Esophagus muscularis mucosa (tissue), 4 donors: ENCODE data around the gene CRTC1. TPM values are rescaled to one million over a fixed set of nuclear protein-coding genes. Genes with fewer than 3 reads are reported as not detected.

ENCODE experiments used
- DNase-seq: peaks from one replicate; pipeline ENCODE4 v3.0.0-alpha.2; 2017; ENCODE audit errors: extremely low spot score
- H3K27ac ChIP-seq, 4 donors: fragments of 200-600 bp; sonication (generic); replicated peaks in 1 of 4; 1 replicate in 3 of 4; 2 replicates in 1 of 4; pipeline ENCODE4 v1.5.1; 2016 to 2019; ENCODE audit warnings: mild to moderate bottlenecking in 1 of 4
- H3K27me3 ChIP-seq, 4 donors: fragments of 200-600 bp; sonication (generic); one replicate each; pipeline versions ENCODE4 v1.5.1 to v1.6.0; 2016 to 2019
- H3K36me3 ChIP-seq, 4 donors: fragments of 200-600 bp; sonication (generic); one replicate each; pipeline ENCODE4 v1.5.1; 2016 to 2019
- H3K4me1 ChIP-seq, 4 donors: fragments of 200-600 bp; sonication (generic); one replicate each; pipeline ENCODE4 v1.5.1; 2016 to 2019
- H3K4me3 ChIP-seq, 4 donors: fragments of 200-600 bp; sonication (generic); 1 replicate in 2 of 4; 2 replicates in 2 of 4; pipeline ENCODE4 v1.5.1; 2016 to 2019; ENCODE audit warnings: mild to moderate bottlenecking in 4 of 4, moderate library complexity in 1 of 4
- H3K9me3 ChIP-seq, 4 donors: fragments of 200-600 bp; sonication (generic); 1 replicate in 3 of 4; 2 replicates in 1 of 4; pipeline ENCODE4 v1.5.1; 2016 to 2019
- CTCF ChIP-seq, 3 experiments: fragments of 200-600 bp in 2 of 3; fragments of 450-650 bp in 1 of 3; sonication (generic) in 2 of 3; IDR thresholded peaks; one replicate each; pipeline ENCODE4 v1.5.1; 2017 to 2019; ENCODE audit warnings: antibody characterized with exemption in 3 of 3, mild to moderate bottlenecking in 2 of 3, moderate library complexity in 1 of 3
- EP300 ChIP-seq: sonication (generic); formaldehyde crosslinking; IDR thresholded peaks from one replicate; pipeline ENCODE4 v1.6.1; 2017; ENCODE audit warnings: antibody characterized with exemption
- POLR2A ChIP-seq: fragments of 450-650 bp; IDR thresholded peaks from one replicate; pipeline ENCODE4 v1.6.1; 2017; ENCODE audit warnings: antibody characterized with exemption, moderate library complexity, mild to moderate bottlenecking, low read depth
- POLR2AphosphoS5 ChIP-seq, 2 donors: sonication (generic); formaldehyde crosslinking; IDR thresholded peaks; one replicate each; pipeline ENCODE4 v1.6.1; 2017; ENCODE audit warnings: antibody characterized with exemption in 2 of 2
- WGBS: methylation state at CpG from one replicate; pipeline ENCODE4 v1.1.5; 2018; 5-methylcytosine and 5-hydroxymethylcytosine counted together
- intact Hi-C: fragments of 100-400 bp; cut with DNase I; formaldehyde crosslinking; loops from one replicate; pipeline ENCODE4 v1.15.1; 2023
- total RNA-seq, 4 donors: library from RNA; depleted of rRNA; stranded (reverse); fragments of >200 nt; gene quantifications; one replicate each; pipeline versions ENCODE4 v1.1.0 to v1.2.1, GENCODE V29; 2016

The CRTC1 gene
- total RNA-seq, 4 donors from 2014 or later, result 5.3 to 10.1 (median 6.6) TPM

- no peak for TF ChIP-seq POLR2AphosphoS5 (IDR thresholded peaks at IDR 0.05)
- TF ChIP-seq CTCF (IDR thresholded peaks at IDR 0.05), result no peak
- TF ChIP-seq POLR2A, result no peak
- TF ChIP-seq EP300, result no peak
- Histone ChIP-seq H3K4me1 (peaks cover 58 to 83% (median 75%) of the 10 kb centered on the region in 4 donors), H3K27me3 (no peaks in the 10 kb centered on the region), H3K4me3 (no peak overlapping the region), H3K27ac (no peak overlapping the region), H3K36me3 (no peaks in the 10 kb centered on the region), H3K9me3 (no peaks in the 10 kb centered on the region)
- DNase-seq, result no peak
- 93% methylated on average over 12 of the region's 13 CpGs for WGBS
- intact Hi-C loops, result no loop called here
Observed at GRCh38 chr19:18655173-18655844, 28.2 kb upstream of the CRTC1 start.

DNA sequence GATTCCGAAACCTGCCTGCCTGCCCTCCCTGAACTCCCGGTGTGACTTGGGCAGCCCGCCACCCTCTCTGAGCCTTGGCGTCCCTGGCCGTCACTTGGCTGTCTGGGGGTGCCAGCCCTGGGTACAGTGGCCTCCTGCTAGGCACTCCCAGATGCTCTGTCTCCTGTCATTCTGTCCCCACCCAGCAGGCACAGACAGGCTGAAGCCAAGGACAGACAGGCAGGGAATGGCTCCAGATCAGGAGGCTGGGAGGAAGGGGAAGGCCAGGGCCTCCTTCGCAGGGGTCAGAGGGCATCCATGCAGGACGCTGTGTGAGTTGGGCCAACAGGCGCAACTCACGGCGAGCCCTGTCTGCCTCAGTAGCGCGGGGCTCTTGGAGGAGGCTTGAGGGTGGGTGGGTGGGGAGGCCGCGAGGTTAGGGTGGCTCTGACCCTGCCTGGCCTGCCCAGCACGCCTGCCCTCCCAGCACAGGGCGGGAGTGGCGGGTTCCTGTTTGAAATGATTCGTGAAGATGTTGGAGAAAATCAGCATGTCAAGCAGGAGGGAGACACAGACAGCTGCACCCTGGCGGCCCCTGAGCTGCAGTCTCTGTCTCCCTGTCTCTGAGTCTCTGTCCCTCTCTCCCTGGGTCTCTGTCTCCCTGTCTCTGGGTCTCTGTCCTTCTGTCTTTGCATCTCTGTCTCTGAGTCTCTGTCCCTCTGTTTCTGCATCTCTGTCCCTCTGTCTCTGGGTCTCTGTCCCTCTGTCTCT lies 27.0 kb upstream of the CRTC1 start:
- WGBS, result 82% methylated on average over 8 of the region's 19 CpGs
- no peaks in the 10 kb centered on the region for H3K27me3 ChIP-seq
- H3K4me1 ChIP-seq, result peaks cover 54 to 83% (median 75%) of the 10 kb centered on the region in 4 donors
- DNase-seq, result no peak
- TF ChIP-seq POLR2A (no peak), EP300 (no peak), POLR2AphosphoS5 (IDR thresholded peaks at IDR 0.05) (no peak), CTCF (IDR thresholded peaks at IDR 0.05) (no peak)
- peak overlapping the region in 2 of 4 donors; percentile 78 to 85 for H3K27ac ChIP-seq
- H3K9me3 ChIP-seq, result no peaks in the 10 kb centered on the region
- intact Hi-C loops, result no loop called here
- no peak overlapping the region for H3K4me3 ChIP-seq
- no peaks in the 10 kb centered on the region for H3K36me3 ChIP-seq

DNA sequence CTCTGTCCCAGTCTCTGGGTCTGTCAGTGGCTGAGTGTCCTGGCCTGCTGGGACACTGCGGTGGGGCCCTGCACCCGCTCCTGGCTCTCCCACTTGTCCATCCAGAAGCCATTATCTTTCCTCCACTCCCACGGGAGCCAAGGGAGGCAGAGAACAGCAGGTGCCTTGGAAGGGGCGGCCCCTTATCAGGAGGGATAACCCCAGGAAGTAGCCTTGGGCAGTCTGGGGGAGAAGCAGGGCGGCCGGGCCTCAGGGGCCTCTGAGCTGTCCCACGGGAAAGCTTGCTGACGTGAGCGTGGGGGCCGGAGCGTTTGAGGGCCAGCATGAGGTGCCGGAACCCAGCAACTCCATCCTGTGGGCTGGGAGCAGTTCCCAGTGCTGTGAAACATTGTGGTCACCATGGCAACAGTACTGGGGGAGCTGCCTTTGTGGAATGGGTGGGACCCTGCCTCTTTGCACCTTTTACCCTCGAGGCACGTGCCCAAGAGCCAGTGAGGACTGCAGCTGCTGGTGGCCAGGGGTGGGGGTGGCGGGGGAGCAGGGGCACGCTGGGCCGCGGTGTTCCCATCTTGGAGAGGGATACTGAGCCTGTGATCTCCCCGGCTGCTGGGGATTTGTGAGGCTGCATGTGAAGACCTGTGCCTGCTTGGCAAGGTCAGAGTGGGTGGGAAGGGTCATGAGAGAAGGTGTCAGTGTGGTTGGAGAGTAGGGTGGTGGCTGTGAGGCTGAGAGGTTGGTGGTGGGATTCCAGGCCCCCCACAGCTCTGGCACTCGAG lies 25.7 kb upstream of the CRTC1 start:
- Histone ChIP-seq H3K27me3 (no peaks in the 10 kb centered on the region), H3K27ac (peak overlapping the region; percentile 78 to 87 (median 84)), H3K9me3 (no peaks in the 10 kb centered on the region), H3K4me1 (peaks cover 46 to 80% (median 72%) of the 10 kb centered on the region in 4 donors), H3K36me3 (no peaks in the 10 kb centered on the region), H3K4me3 (no peak overlapping the region)
- intact Hi-C loops, result no loop called here
- WGBS, result 37% methylated on average over 15 of the region's 20 CpGs
- no peak for DNase-seq
- TF ChIP-seq CTCF (IDR thresholded peaks at IDR 0.05) (no peak), EP300 (no peak), POLR2A (no peak), POLR2AphosphoS5 (IDR thresholded peaks at IDR 0.05) (peak; percentile 23 to 30)

GRCh38 chr19:18658366-18658855 lies 25.1 kb upstream of the CRTC1 start:
- 88% methylated on average over 4 of the region's 4 CpGs for WGBS
- Histone ChIP-seq H3K4me1 (peaks cover 46 to 83% (median 77%) of the 10 kb centered on the region in 4 donors), H3K9me3 (no peaks in the 10 kb centered on the region), H3K27me3 (no peaks in the 10 kb centered on the region), H3K4me3 (no peak overlapping the region), H3K36me3 (no peaks in the 10 kb centered on the region), H3K27ac (peak overlapping the region; percentile 78 to 87 (median 84))
- intact Hi-C loops, result no loop called here
- no peak for TF ChIP-seq POLR2AphosphoS5 (IDR thresholded peaks at IDR 0.05)
- no peak for TF ChIP-seq CTCF (IDR thresholded peaks at IDR 0.05)
- TF ChIP-seq EP300, result no peak
- TF ChIP-seq POLR2A, result no peak
- DNase-seq, result no peak
